ENCODE data around the gene ISG15. TPM values are rescaled to one million over a fixed set of nuclear protein-coding genes. Genes with fewer than 3 reads are reported as not detected.
A peak's percentile ranks its signal among the peaks of the same experiment; 100 is the strongest.
"Not testable (repeated sequence)": the region's sequence is repeated elsewhere in the genome, so short reads cannot be mapped to it uniquely, and the experiment has no call there.

Gene ISG15
- total RNA-seq, 2 experiments from 2014 or later = 432 to 986 TPM

- Mint-ChIP-seq H3K9me3 (ENCODE audit: low read depth) (no peaks in the 10 kb centered on the region), H3K4me3 (no peak overlapping the region), H3K36me3 (no peaks in the 10 kb centered on the region), H3K27ac (no peak overlapping the region), H3K27me3 (peaks cover 18% of the 10 kb centered on the region), H3K4me1 (peaks cover 6% of the 10 kb centered on the region)
- DNase-seq (no peak), ATAC-seq (no peak)
- CTCF ChIA-PET = interaction anchor here (0.8 to 6.9 kb wide), 3 partner anchors 21 to 84 kb away, joined by 3 to 73 read pairs (median 64); partner anchors contain the start of gene HES4
Measured at GRCh38 chr1:980137-980571, 33.1 kb upstream of the ISG15 start.

GRCh38 chr1:980602-981395 lies 32.5 kb upstream of the ISG15 start:
- CTCF ChIA-PET = interaction anchor here (0.8 to 6.9 kb wide), 6 partner anchors 10 to 83 kb away, joined by 3 to 73 read pairs (median 4); partner anchors contain the start of gene HES4
- no peaks in the 10 kb centered on the region for H3K36me3 Mint-ChIP-seq
- no peaks in the 10 kb centered on the region for H3K9me3 Mint-ChIP-seq (ENCODE audit: low read depth)
- peaks cover 20% of the 10 kb centered on the region for H3K27me3 Mint-ChIP-seq
- H3K4me1 Mint-ChIP-seq = peaks cover 4% of the 10 kb centered on the region
- ATAC-seq (no peak), DNase-seq (no peak)
- H3K4me3 Mint-ChIP-seq = no peak overlapping the region
- H3K27ac Mint-ChIP-seq = no peak overlapping the region

GRCh38 chr1:981491-981954 lies 31.8 kb upstream of the ISG15 start:
- peaks cover 3% of the 10 kb centered on the region for H3K4me1 Mint-ChIP-seq
- H3K27me3 Mint-ChIP-seq = peaks cover 27% of the 10 kb centered on the region
- no peak overlapping the region for H3K4me3 Mint-ChIP-seq
- CTCF ChIA-PET = interaction anchor here (0.9 to 6.9 kb wide), 5 partner anchors 10 to 83 kb away, joined by 3 to 73 read pairs (median 4); partner anchors contain the start of gene HES4
- no peaks in the 10 kb centered on the region for H3K9me3 Mint-ChIP-seq (ENCODE audit: low read depth)
- H3K27ac Mint-ChIP-seq = no peak overlapping the region
- DNase-seq = no peak
- H3K36me3 Mint-ChIP-seq = no peaks in the 10 kb centered on the region
- no peak for ATAC-seq

- H3K9me3 Mint-ChIP-seq (ENCODE audit: low read depth) = no peaks in the 10 kb centered on the region
- no peak within 1 kb of the TSS for H3K27ac Mint-ChIP-seq
- no peak for DNase-seq
Measured at GRCh38 chr1:981955-982558, 31.2 kb upstream of the ISG15 start, which contains the start of gene PERM1. PERM1 (minus strand) TSS chr1:982093; CDS start chr1:981029, 1,064 bp downstream.

GRCh38 chr1:982765-983436 lies 30.4 kb upstream of the ISG15 start:
- Mint-ChIP-seq H3K9me3 (ENCODE audit: low read depth) (no peaks in the 10 kb centered on the region), H3K27ac (no peak overlapping the region), H3K36me3 (no peaks in the 10 kb centered on the region), H3K27me3 (peaks cover 33% of the 10 kb centered on the region), H3K4me1 (peaks cover 3% of the 10 kb centered on the region), H3K4me3 (no peak overlapping the region)
- ATAC-seq (no peak), DNase-seq (no peak)
- CTCF ChIA-PET = interaction anchor here (0.9 to 6.9 kb wide), 14 partner anchors 9 to 139 kb away, joined by 3 to 73 read pairs (median 7); partner anchors contain the start of genes AGRN, HES4, ISG15 and PLEKHN1

More at GRCh38 chr1:981955-982558, 31.2 kb upstream of the ISG15 start, which contains the start of gene PERM1:
- no peak for ATAC-seq
- Mint-ChIP-seq H3K36me3 (no peaks in the 10 kb centered on the region), H3K4me3 (no peak within 1 kb of the TSS), H3K4me1 (peaks cover 3% of the 10 kb centered on the region), H3K27me3 (peaks cover 30% of the 10 kb centered on the region)
- CTCF ChIA-PET = interaction anchor here (1.0 to 6.9 kb wide), 8 partner anchors 13 to 82 kb away, joined by 3 to 73 read pairs (median 8); partner anchors contain the start of genes AGRN, HES4 and ISG15

GRCh38 chr1:983798-984475 lies 29.4 kb upstream of the ISG15 start:
- peak; percentile 74 for ATAC-seq
- CTCF ChIA-PET = interaction anchor here (0.6 to 6.9 kb wide), 24 partner anchors 8 to 308 kb away, joined by 3 to 73 read pairs (median 5); partner anchors contain the start of genes AGRN, C1orf159, HES4 and ISG15
- no peak overlapping the region for H3K4me3 Mint-ChIP-seq
- no peaks in the 10 kb centered on the region for H3K36me3 Mint-ChIP-seq
- H3K27me3 Mint-ChIP-seq = peaks cover 43% of the 10 kb centered on the region
- DNase-seq = peak; percentile 69
- no peaks in the 10 kb centered on the region for H3K9me3 Mint-ChIP-seq (ENCODE audit: low read depth)
- H3K27ac Mint-ChIP-seq = no peak overlapping the region
- no peaks in the 10 kb centered on the region for H3K4me1 Mint-ChIP-seq

GRCh38 chr1:984476-984814 lies 28.9 kb upstream of the ISG15 start:
- DNase-seq = no peak
- no peaks in the 10 kb centered on the region for H3K9me3 Mint-ChIP-seq (ENCODE audit: low read depth)
- no peak for ATAC-seq
- CTCF ChIA-PET = interaction anchor here (0.6 to 6.9 kb wide), 21 partner anchors 8 to 307 kb away, joined by 3 to 73 read pairs (median 5); partner anchors contain the start of genes AGRN, C1orf159, HES4 and ISG15
- H3K27me3 Mint-ChIP-seq = peaks cover 48% of the 10 kb centered on the region
- H3K4me1 Mint-ChIP-seq = no peaks in the 10 kb centered on the region
- no peaks in the 10 kb centered on the region for H3K36me3 Mint-ChIP-seq
- H3K4me3 Mint-ChIP-seq = no peak overlapping the region
- no peak overlapping the region for H3K27ac Mint-ChIP-seq

- H3K4me1 Mint-ChIP-seq = no peaks in the 10 kb centered on the region
- no peaks in the 10 kb centered on the region for H3K9me3 Mint-ChIP-seq (ENCODE audit: low read depth)
- ATAC-seq (no peak), DNase-seq (no peak)
- CTCF ChIA-PET = interaction anchor here (0.8 to 6.9 kb wide), 12 partner anchors 9 to 307 kb away, joined by 3 to 73 read pairs (median 5); partner anchors contain the start of genes HES4, ISG15 and PLEKHN1
- no peaks in the 10 kb centered on the region for H3K36me3 Mint-ChIP-seq
- H3K4me3 Mint-ChIP-seq = no peak overlapping the region
- no peak overlapping the region for H3K27ac Mint-ChIP-seq
- peaks cover 54% of the 10 kb centered on the region for H3K27me3 Mint-ChIP-seq
Measured at GRCh38 chr1:985126-985525, 28.2 kb upstream of the ISG15 start.

- H3K9me3 Mint-ChIP-seq (ENCODE audit: low read depth); ATAC-seq; H3K4me3 Mint-ChIP-seq; H3K36me3 Mint-ChIP-seq; DNase-seq; H3K27ac Mint-ChIP-seq: not testable (repeated sequence)
- CTCF ChIA-PET = interaction anchor here (1.5 kb wide), 1 partner anchor 76 kb away, joined by 4 read pairs; no protein-coding TSS in a partner anchor
- peaks cover 18% of the 10 kb centered on the region for H3K4me1 Mint-ChIP-seq
- peaks cover 60% of the 10 kb centered on the region for H3K27me3 Mint-ChIP-seq
Measured at GRCh38 chr1:988061-988460, 25.2 kb upstream of the ISG15 start.

- H3K4me3 Mint-ChIP-seq; H3K36me3 Mint-ChIP-seq; H3K9me3 Mint-ChIP-seq (ENCODE audit: low read depth); DNase-seq; ATAC-seq; H3K27ac Mint-ChIP-seq: not testable (repeated sequence)
- CTCF ChIA-PET = interaction anchor here (1.4 to 3.1 kb wide), 3 partner anchors 11 to 72 kb away, joined by 3 to 16 read pairs (median 8); no protein-coding TSS in a partner anchor
- Mint-ChIP-seq H3K4me1 (peaks cover 21% of the 10 kb centered on the region), H3K27me3 (peaks cover 60% of the 10 kb centered on the region)
Measured at GRCh38 chr1:991275-991674, 22.0 kb upstream of the ISG15 start.

GRCh38 chr1:991895-992294 lies 21.4 kb upstream of the ISG15 start:
- peaks cover 56% of the 10 kb centered on the region for H3K27me3 Mint-ChIP-seq
- H3K4me1 Mint-ChIP-seq = peaks cover 21% of the 10 kb centered on the region
- DNase-seq (no peak), ATAC-seq (no peak)
- peaks cover 5% of the 10 kb centered on the region for H3K9me3 Mint-ChIP-seq (ENCODE audit: low read depth)
- CTCF ChIA-PET = interaction anchor here (1.2 to 3.1 kb wide), 6 partner anchors 8 to 87 kb away, joined by 3 to 16 read pairs (median 7); no protein-coding TSS in a partner anchor
- H3K4me3 Mint-ChIP-seq = no peak overlapping the region
- peaks cover 6% of the 10 kb centered on the region for H3K36me3 Mint-ChIP-seq
- H3K27ac Mint-ChIP-seq = peak overlapping the region; percentile 15

GRCh38 chr1:992362-992761 lies 20.9 kb upstream of the ISG15 start:
- Mint-ChIP-seq H3K27ac (no peak overlapping the region), H3K27me3 (peaks cover 61% of the 10 kb centered on the region)
- ATAC-seq = peak; percentile 39

More at GRCh38 chr1:992362-992761, 20.9 kb upstream of the ISG15 start:
- DNase-seq = no peak
- CTCF ChIA-PET = interaction anchor here (1.2 to 3.1 kb wide), 6 partner anchors 9 to 87 kb away, joined by 3 to 16 read pairs (median 7); no protein-coding TSS in a partner anchor
- Mint-ChIP-seq H3K4me1 (peaks cover 21% of the 10 kb centered on the region), H3K36me3 (peaks cover 6% of the 10 kb centered on the region), H3K9me3 (ENCODE audit: low read depth) (peaks cover 5% of the 10 kb centered on the region), H3K4me3 (no peak overlapping the region)

Data from activated CD8-positive, alpha-beta memory T cell treated with anti-CD3 and anti-CD28 coated beads, Interleukin-2, amount 10 ng/mL, durations not matched to agents 7 days and 5 days (primary cell).